Measurements from ENCODE around the gene METTL9. TPM values are rescaled to one million over a fixed set of nuclear protein-coding genes. Genes with fewer than 3 reads are reported as not detected.

Gene METTL9
- total and polyA plus RNA-seq, 9 donors, result 89.6 to 126 (median 97.1) TPM

GRCh38 chr16:21702276-21702675 is 102.9 kb downstream of the METTL9 start:
- no peak for DNase-seq
- no peak overlapping the region for H3K27ac ChIP-seq (ENCODE audit: low read length)
- H3K27me3 ChIP-seq (ENCODE audit: control insufficient read depth, insufficient read depth, low read length), result no peaks in the 10 kb centered on the region
- H3K9me3 ChIP-seq (replicated peaks; ENCODE audit: control insufficient read depth, low read depth, low read length), result no peaks in the 10 kb centered on the region
- H3K4me1 ChIP-seq (ENCODE audit: control insufficient read depth, insufficient read depth, low read length), result no peaks in the 10 kb centered on the region
- no peak overlapping the region for H3K4me3 ChIP-seq (ENCODE audit: low read length)
- no CpG with 5 or more reads among the region's 3 CpGs for WGBS (ENCODE audit: insufficient coverage)
- no peaks in the 10 kb centered on the region for H3K36me3 ChIP-seq (ENCODE audit: control insufficient read depth, insufficient read depth, low read length)

GRCh38 chr16:21703156-21703555 is 103.8 kb downstream of the METTL9 start:
- no peak for DNase-seq
- H3K27me3 ChIP-seq (ENCODE audit: control insufficient read depth, insufficient read depth, low read length), result no peaks in the 10 kb centered on the region
- H3K27ac ChIP-seq (ENCODE audit: low read length), result no peak overlapping the region
- H3K9me3 ChIP-seq (replicated peaks; ENCODE audit: control insufficient read depth, low read depth, low read length), result no peaks in the 10 kb centered on the region
- no peaks in the 10 kb centered on the region for H3K36me3 ChIP-seq (ENCODE audit: control insufficient read depth, insufficient read depth, low read length)
- no peak overlapping the region for H3K4me3 ChIP-seq (ENCODE audit: low read length)
- WGBS (ENCODE audit: insufficient coverage), result no CpG with 5 or more reads among the region's 2 CpGs
- H3K4me1 ChIP-seq (ENCODE audit: control insufficient read depth, insufficient read depth, low read length), result no peaks in the 10 kb centered on the region

GRCh38 chr16:21703589-21704174 is 104.3 kb downstream of the METTL9 start:
- H3K4me1 ChIP-seq (ENCODE audit: control insufficient read depth, insufficient read depth, low read length), result no peaks in the 10 kb centered on the region
- H3K27me3 ChIP-seq (ENCODE audit: control insufficient read depth, insufficient read depth, low read length), result no peaks in the 10 kb centered on the region
- H3K9me3 ChIP-seq (replicated peaks; ENCODE audit: control insufficient read depth, low read depth, low read length), result no peaks in the 10 kb centered on the region
- DNase-seq, result no peak
- no peaks in the 10 kb centered on the region for H3K36me3 ChIP-seq (ENCODE audit: control insufficient read depth, insufficient read depth, low read length)
- no peak overlapping the region for H3K4me3 ChIP-seq (ENCODE audit: low read length)
- 86% methylated on average over 1 of the region's 5 CpGs for WGBS (ENCODE audit: insufficient coverage)
- H3K27ac ChIP-seq (ENCODE audit: low read length), result no peak overlapping the region

GRCh38 chr16:21704266-21704665 is 104.9 kb downstream of the METTL9 start:
- H3K27ac ChIP-seq (ENCODE audit: low read length), result no peak overlapping the region
- no peaks in the 10 kb centered on the region for H3K9me3 ChIP-seq (replicated peaks; ENCODE audit: control insufficient read depth, low read depth, low read length)
- WGBS (ENCODE audit: insufficient coverage), result 95% methylated on average over 2 of the region's 5 CpGs
- H3K4me3 ChIP-seq (ENCODE audit: low read length), result no peak overlapping the region
- H3K27me3 ChIP-seq (ENCODE audit: control insufficient read depth, insufficient read depth, low read length), result no peaks in the 10 kb centered on the region
- H3K4me1 ChIP-seq (ENCODE audit: control insufficient read depth, insufficient read depth, low read length), result no peaks in the 10 kb centered on the region
- DNase-seq, result no peak
- no peaks in the 10 kb centered on the region for H3K36me3 ChIP-seq (ENCODE audit: control insufficient read depth, insufficient read depth, low read length)

- Histone ChIP-seq H3K27me3 (ENCODE audit: control insufficient read depth, insufficient read depth, low read length) (no peaks in the 10 kb centered on the region), H3K4me3 (ENCODE audit: low read length) (no peak overlapping the region), H3K27ac (ENCODE audit: low read length) (no peak overlapping the region), H3K4me1 (ENCODE audit: control insufficient read depth, insufficient read depth, low read length) (no peaks in the 10 kb centered on the region), H3K36me3 (ENCODE audit: control insufficient read depth, insufficient read depth, low read length) (no peaks in the 10 kb centered on the region), H3K9me3 (replicated peaks; ENCODE audit: control insufficient read depth, low read depth, low read length) (no peaks in the 10 kb centered on the region)
- 94% methylated on average over 2 of the region's 6 CpGs for WGBS (ENCODE audit: insufficient coverage)
- no peak for DNase-seq
These were observed 105.4 kb downstream of the METTL9 start for GRCh38 chr16:21704733-21705132.

Other genes with a start within 250 kb of the METTL9 start
- gene IGSF6, start 53.0 kb downstream of the METTL9 start, total RNA-seq, result 2.5 TPM
- 1 to 10 TPM; 2.3 to 3.7 (median 2.9) TPM for gene IGSF6, start 53.0 kb downstream of the METTL9 start, polyA plus RNA-seq (ENCODE audit: insufficient read depth in 1 of 8, insufficient read length in 8 of 8, low replicate concordance in 1 of 8)
- 0.13 TPM for gene OTOA, start 64.4 kb downstream of the METTL9 start, total RNA-seq
- under 1 TPM in 7 of 8 donors, not detected in 1; 0.05 to 0.18 (median 0.07) TPM for gene OTOA, start 64.4 kb downstream of the METTL9 start, polyA plus RNA-seq (ENCODE audit: insufficient read depth in 1 of 8, insufficient read length in 8 of 8, low replicate concordance in 1 of 8)